Measurements from ENCODE around the gene SSBP4.

The SSBP4 gene

GRCh38 chr19:18416778-18417249 lies 2.4 kb upstream of the SSBP4 start:
- DNase-seq = peak; percentile 96
- Histone ChIP-seq H3K4me1 (ENCODE audit: control insufficient read depth, low read depth, low read length) (peaks cover 7% of the 10 kb centered on the region), H3K27me3 (ENCODE audit: insufficient read depth, low read length, poor library complexity) (no peaks in the 10 kb centered on the region), H3K56ac (ENCODE audit: low read length) (peak overlapping the region; percentile 85), H3K9ac (ENCODE audit: low read length) (peak overlapping the region; percentile 60), H4K8ac (ENCODE audit: low read depth, low read length) (peak overlapping the region; percentile 58), H3K4me3 (ENCODE audit: low read length) (no peak overlapping the region), H4K5ac (ENCODE audit: low read length) (no peak overlapping the region), H3K36me3 (ENCODE audit: control insufficient read depth, insufficient read depth, low read length) (no peaks in the 10 kb centered on the region), H2BK120ac (ENCODE audit: low read depth, low read length) (peak overlapping the region; percentile 49), H3K4me2 (ENCODE audit: low read length) (peak overlapping the region; percentile 88), H2BK5ac (ENCODE audit: low read length) (peak overlapping the region; percentile 57), H3K18ac (ENCODE audit: low read length) (peak overlapping the region; percentile 78), H2AK5ac (ENCODE audit: low read length) (no peak overlapping the region), H3K79me2 (ENCODE audit: control insufficient read depth, insufficient read depth, low read length) (peaks cover 2% of the 10 kb centered on the region), H3K23ac (ENCODE audit: low read length) (no peak overlapping the region), H2BK15ac (replicated peaks; ENCODE audit: low read depth) (no peak overlapping the region), H3K79me1 (ENCODE audit: low read length) (peaks cover 4% of the 10 kb centered on the region), H3K27ac (ENCODE audit: low read depth, low read length) (peak overlapping the region; percentile 96), H3K4ac (ENCODE audit: low read depth, low read length) (peak overlapping the region; percentile 90)
- WGBS (ENCODE audit: extremely low coverage, insufficient coverage, low lambda C conversion rate) = no CpG with 5 or more reads among the region's 44 CpGs

GRCh38 chr19:18417250-18418028 lies 1.8 kb upstream of the SSBP4 start:
- Histone ChIP-seq H3K36me3 (ENCODE audit: control insufficient read depth, insufficient read depth, low read length) (no peaks in the 10 kb centered on the region), H2BK120ac (ENCODE audit: low read depth, low read length) (peak overlapping the region; percentile 16), H2BK5ac (ENCODE audit: low read length) (peak overlapping the region; percentile 80), H3K56ac (ENCODE audit: low read length) (peak overlapping the region; percentile 95), H3K79me1 (ENCODE audit: low read length) (peaks cover 4% of the 10 kb centered on the region), H4K5ac (ENCODE audit: low read length) (no peak overlapping the region), H3K27me3 (ENCODE audit: insufficient read depth, low read length, poor library complexity) (no peaks in the 10 kb centered on the region), H3K27ac (ENCODE audit: low read depth, low read length) (peak overlapping the region; percentile 91), H3K4me2 (ENCODE audit: low read length) (peak overlapping the region; percentile 88), H3K79me2 (ENCODE audit: control insufficient read depth, insufficient read depth, low read length) (peaks cover 5% of the 10 kb centered on the region), H4K8ac (ENCODE audit: low read depth, low read length) (peak overlapping the region; percentile 58), H3K4me1 (ENCODE audit: control insufficient read depth, low read depth, low read length) (peaks cover 7% of the 10 kb centered on the region), H3K18ac (ENCODE audit: low read length) (peak overlapping the region; percentile 78), H2AK5ac (ENCODE audit: low read length) (peak overlapping the region; percentile 74), H2BK15ac (replicated peaks; ENCODE audit: low read depth) (no peak overlapping the region), H3K4me3 (ENCODE audit: low read length) (no peak overlapping the region), H3K23ac (ENCODE audit: low read length) (no peak overlapping the region), H3K4ac (ENCODE audit: low read depth, low read length) (peak overlapping the region; percentile 90), H3K9ac (ENCODE audit: low read length) (peak overlapping the region; percentile 82)
- DNase-seq = peak; percentile 94
- WGBS (ENCODE audit: extremely low coverage, insufficient coverage, low lambda C conversion rate) = no CpG with 5 or more reads among the region's 53 CpGs

GRCh38 chr19:18418029-18418482 lies 1.1 kb upstream of the SSBP4 start:
- Histone ChIP-seq H3K4me3 (ENCODE audit: low read length) (no peak overlapping the region), H3K23ac (ENCODE audit: low read length) (no peak overlapping the region), H2BK120ac (ENCODE audit: low read depth, low read length) (peak overlapping the region; percentile 14), H3K56ac (ENCODE audit: low read length) (peak overlapping the region; percentile 95), H3K4me2 (ENCODE audit: low read length) (peak overlapping the region; percentile 66), H3K4ac (ENCODE audit: low read depth, low read length) (peak overlapping the region; percentile 9), H3K18ac (ENCODE audit: low read length) (peak overlapping the region; percentile 29), H3K27ac (ENCODE audit: low read depth, low read length) (peak overlapping the region; percentile 31), H3K27me3 (ENCODE audit: insufficient read depth, low read length, poor library complexity) (no peaks in the 10 kb centered on the region), H3K4me1 (ENCODE audit: control insufficient read depth, low read depth, low read length) (peaks cover 7% of the 10 kb centered on the region), H4K5ac (ENCODE audit: low read length) (no peak overlapping the region), H2BK5ac (ENCODE audit: low read length) (peak overlapping the region; percentile 80), H2BK15ac (replicated peaks; ENCODE audit: low read depth) (no peak overlapping the region), H4K8ac (ENCODE audit: low read depth, low read length) (no peak overlapping the region), H2AK5ac (ENCODE audit: low read length) (peak overlapping the region; percentile 74), H3K36me3 (ENCODE audit: control insufficient read depth, insufficient read depth, low read length) (no peaks in the 10 kb centered on the region), H3K79me1 (ENCODE audit: low read length) (peaks cover 4% of the 10 kb centered on the region), H3K9ac (ENCODE audit: low read length) (peak overlapping the region; percentile 82), H3K79me2 (ENCODE audit: control insufficient read depth, insufficient read depth, low read length) (peaks cover 5% of the 10 kb centered on the region)
- WGBS (ENCODE audit: extremely low coverage, insufficient coverage, low lambda C conversion rate) = no CpG with 5 or more reads among the region's 30 CpGs
- DNase-seq = no peak

- Histone ChIP-seq H3K56ac (ENCODE audit: low read length) (peak overlapping the region; percentile 95), H3K4me1 (ENCODE audit: control insufficient read depth, low read depth, low read length) (peaks cover 7% of the 10 kb centered on the region), H3K9ac (ENCODE audit: low read length) (peak overlapping the region; percentile 70), H3K79me2 (ENCODE audit: control insufficient read depth, insufficient read depth, low read length) (peaks cover 7% of the 10 kb centered on the region), H4K8ac (ENCODE audit: low read depth, low read length) (no peak overlapping the region), H2BK120ac (ENCODE audit: low read depth, low read length) (peak overlapping the region; percentile 14), H3K36me3 (ENCODE audit: control insufficient read depth, insufficient read depth, low read length) (no peaks in the 10 kb centered on the region), H2BK15ac (replicated peaks; ENCODE audit: low read depth) (no peak overlapping the region), H2AK5ac (ENCODE audit: low read length) (peak overlapping the region; percentile 54), H3K4me2 (ENCODE audit: low read length) (peak overlapping the region; percentile 19), H2BK5ac (ENCODE audit: low read length) (peak overlapping the region; percentile 45), H3K23ac (ENCODE audit: low read length) (no peak overlapping the region), H3K18ac (ENCODE audit: low read length) (peak overlapping the region; percentile 5), H3K4me3 (ENCODE audit: low read length) (no peak overlapping the region), H3K4ac (ENCODE audit: low read depth, low read length) (no peak overlapping the region), H4K5ac (ENCODE audit: low read length) (no peak overlapping the region), H3K79me1 (ENCODE audit: low read length) (peaks cover 8% of the 10 kb centered on the region), H3K27me3 (ENCODE audit: insufficient read depth, low read length, poor library complexity) (no peaks in the 10 kb centered on the region), H3K27ac (ENCODE audit: low read depth, low read length) (peak overlapping the region; percentile 31)
- no CpG with 5 or more reads among the region's 39 CpGs for WGBS (ENCODE audit: extremely low coverage, insufficient coverage, low lambda C conversion rate)
- no peak for DNase-seq
These were observed 559 bp upstream of the SSBP4 start for GRCh38 chr19:18418483-18419194.

- H4K5ac ChIP-seq (ENCODE audit: low read length) = no peak overlapping the region
- no CpG with 5 or more reads among the region's 97 CpGs for WGBS (ENCODE audit: extremely low coverage, insufficient coverage, low lambda C conversion rate)
- H3K56ac ChIP-seq (ENCODE audit: low read length) = peak overlapping the region; percentile 79
- H3K27me3 ChIP-seq (ENCODE audit: insufficient read depth, low read length, poor library complexity) = no peaks in the 10 kb centered on the region
- H3K4me3 ChIP-seq (ENCODE audit: low read length) = peak overlapping the region; percentile 29
- no peak overlapping the region for H4K8ac ChIP-seq (ENCODE audit: low read depth, low read length)
- peak overlapping the region; percentile 45 for H3K4me2 ChIP-seq (ENCODE audit: low read length)
- peak overlapping the region; percentile 66 for H3K9ac ChIP-seq (ENCODE audit: low read length)
- H3K4ac ChIP-seq (ENCODE audit: low read depth, low read length) = peak overlapping the region; percentile 58
- no peak overlapping the region for H3K23ac ChIP-seq (ENCODE audit: low read length)
- peak overlapping the region; percentile 3 for H2BK120ac ChIP-seq (ENCODE audit: low read depth, low read length)
- no peak overlapping the region for H2BK15ac ChIP-seq (replicated peaks; ENCODE audit: low read depth)
- peaks cover 7% of the 10 kb centered on the region for H3K79me2 ChIP-seq (ENCODE audit: control insufficient read depth, insufficient read depth, low read length)
- no peak overlapping the region for H2AK5ac ChIP-seq (ENCODE audit: low read length)
- no peaks in the 10 kb centered on the region for H3K36me3 ChIP-seq (ENCODE audit: control insufficient read depth, insufficient read depth, low read length)
- H3K27ac ChIP-seq (ENCODE audit: low read depth, low read length) = no peak overlapping the region
- H3K18ac ChIP-seq (ENCODE audit: low read length) = peak overlapping the region; percentile 20
- peaks cover 8% of the 10 kb centered on the region for H3K79me1 ChIP-seq (ENCODE audit: low read length)
- H2BK5ac ChIP-seq (ENCODE audit: low read length) = no peak overlapping the region
- H3K4me1 ChIP-seq (ENCODE audit: control insufficient read depth, low read depth, low read length) = peaks cover 7% of the 10 kb centered on the region
- no peak for DNase-seq
These were observed 682 bp downstream of the SSBP4 start for GRCh38 chr19:18419699-18420460.

Data from mesendoderm (in vitro differentiated cells).